T47D (cell line): ENCODE data around the gene OPN4.

Source experiments
- DNase-seq, 2 experiments: peaks; one replicate each; pipeline versions ENCODE4 v3.0.0 to v3.0.0-alpha.2; 2011 to 2012; ENCODE audit warnings: low read depth in 1 of 2, low spot score in 1 of 2
- JUND ChIP-seq: IDR thresholded peaks from 2 replicates; pipeline ENCODE4 v1.6.1; 2012; ENCODE audit warnings: low read depth
- in situ Hi-C: cut with HindIII; loops from 2 replicates; pipeline ENCODE4 v1.10.0; 2016; ENCODE audit warnings: low sequenced_read_pairs, low pct_unique_long_range_greater_than_20kb

OPN4 gene

DNA sequence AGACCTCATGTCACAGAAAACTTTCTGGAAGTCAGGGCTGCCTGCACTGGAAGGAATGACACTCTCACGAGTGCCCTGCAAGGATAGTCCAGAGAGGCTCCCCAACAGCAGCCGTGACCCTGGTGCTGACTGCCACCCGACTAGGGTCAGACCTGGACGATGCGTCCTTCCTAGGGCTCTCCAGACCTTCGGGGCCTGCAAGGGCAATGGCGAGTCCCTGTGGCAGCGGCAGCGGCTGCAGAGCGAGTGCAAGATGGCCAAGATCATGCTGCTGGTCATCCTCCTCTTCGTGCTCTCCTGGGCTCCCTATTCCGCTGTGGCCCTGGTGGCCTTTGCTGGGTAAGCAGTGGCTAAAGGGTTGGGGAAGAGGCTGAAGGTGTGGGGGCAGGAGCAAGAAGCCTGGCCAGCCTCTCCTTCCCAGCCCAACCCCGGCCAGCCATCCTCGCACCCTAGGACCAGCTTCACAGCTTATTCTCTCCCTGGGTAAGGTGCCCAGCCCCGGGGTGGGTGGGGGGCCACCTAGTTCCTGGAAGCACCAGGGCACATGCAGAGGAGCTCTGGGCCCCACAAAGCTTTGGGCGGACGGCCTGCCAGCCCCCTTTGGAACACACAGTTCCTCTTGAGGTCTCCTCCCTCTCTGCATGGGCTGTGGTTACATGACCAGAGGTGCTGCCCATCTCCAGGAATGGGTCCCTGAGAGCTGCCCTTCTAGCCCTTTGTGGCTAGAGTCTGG, 5.5 kb downstream of the OPN4 start:
- TF ChIP-seq JUND, result no peak
- no peak for DNase-seq
- in situ Hi-C loops, result no loop called here

DNA sequence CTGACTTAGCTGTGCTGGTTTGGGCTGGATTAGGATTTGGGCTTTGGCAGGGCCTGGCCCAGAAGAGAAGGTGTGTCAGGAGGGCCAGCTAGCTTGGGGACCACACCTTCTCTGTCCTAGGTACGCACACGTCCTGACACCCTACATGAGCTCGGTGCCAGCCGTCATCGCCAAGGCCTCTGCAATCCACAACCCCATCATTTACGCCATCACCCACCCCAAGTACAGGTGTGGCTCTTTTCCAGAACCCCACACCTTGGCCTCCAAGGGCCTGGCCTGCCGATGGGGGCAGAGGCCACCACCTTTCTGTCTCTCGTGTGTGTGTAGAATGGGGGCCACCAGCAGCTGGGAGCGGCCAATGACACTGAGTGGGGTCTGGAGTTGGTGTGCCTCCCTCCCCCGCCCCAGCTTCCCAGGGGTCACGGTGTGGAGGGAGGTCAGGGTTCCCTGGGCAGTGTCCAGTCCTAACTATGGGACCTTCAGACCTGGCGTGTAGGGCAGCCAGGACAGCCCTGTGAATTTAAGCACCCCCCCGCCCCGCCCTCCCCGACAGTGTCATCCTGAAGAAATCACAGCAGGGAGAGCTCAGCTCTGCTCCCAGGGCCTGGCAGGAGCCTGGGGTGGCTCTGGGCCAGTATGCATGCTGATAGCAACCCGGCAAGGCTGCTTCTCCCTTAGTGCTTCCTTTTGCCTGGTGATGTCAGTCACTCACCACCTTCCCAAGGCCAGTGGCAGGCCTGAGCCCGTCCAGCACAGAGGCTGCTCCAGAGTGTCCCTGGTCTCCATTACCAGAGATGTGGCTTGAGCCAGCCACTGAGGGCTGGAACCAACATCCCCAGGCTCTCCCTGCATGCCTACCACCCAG, 7.0 kb downstream of the OPN4 start:
- TF ChIP-seq JUND, result no peak
- peak in 1 of 2 experiments; percentile 16 for DNase-seq
- in situ Hi-C loops, result no loop called here

DNA sequence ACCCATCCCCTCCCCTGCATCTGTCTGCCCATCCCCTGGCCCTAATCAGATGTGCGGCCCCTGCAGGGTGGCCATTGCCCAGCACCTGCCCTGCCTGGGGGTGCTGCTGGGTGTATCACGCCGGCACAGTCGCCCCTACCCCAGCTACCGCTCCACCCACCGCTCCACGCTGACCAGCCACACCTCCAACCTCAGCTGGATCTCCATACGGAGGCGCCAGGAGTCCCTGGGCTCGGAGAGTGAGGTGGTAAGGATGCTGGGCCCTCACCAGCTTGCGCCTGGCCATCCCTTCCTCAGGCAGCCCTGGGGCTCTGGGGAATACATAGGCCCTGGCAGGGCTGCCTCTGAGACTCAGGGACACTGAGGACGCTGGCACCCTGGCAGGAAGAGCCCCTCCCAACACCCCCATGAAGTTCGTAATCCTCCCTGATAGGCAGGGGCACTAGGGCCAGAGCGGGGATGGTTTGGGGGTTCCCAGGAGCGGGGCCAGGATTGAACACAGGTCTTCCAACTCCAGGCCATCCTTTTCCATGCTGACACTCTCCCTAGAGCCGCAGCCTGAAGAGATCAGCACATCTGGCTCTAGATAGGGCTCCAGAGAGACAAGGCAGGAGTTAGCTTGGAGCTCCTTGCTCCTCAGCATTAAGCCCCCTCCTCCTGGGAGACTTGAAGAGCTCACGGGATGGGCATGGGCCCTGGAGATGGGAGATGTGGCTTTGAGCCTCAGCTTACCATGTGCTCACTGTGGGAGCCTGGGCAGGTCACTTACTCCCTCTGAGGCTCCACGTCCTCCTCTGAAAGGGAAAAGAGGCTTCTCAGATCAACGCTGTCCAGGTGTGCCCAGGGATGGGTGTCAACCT, 8.1 kb downstream of the OPN4 start:
- TF ChIP-seq JUND, result no peak
- DNase-seq, result no peak
- in situ Hi-C loops, result no loop called here

- no peak for DNase-seq
- in situ Hi-C loops, result no loop called here
- TF ChIP-seq JUND, result no peak
These were observed 8.6 kb downstream of the OPN4 start for GRCh38 chr10:86663046-86663345.

DNA sequence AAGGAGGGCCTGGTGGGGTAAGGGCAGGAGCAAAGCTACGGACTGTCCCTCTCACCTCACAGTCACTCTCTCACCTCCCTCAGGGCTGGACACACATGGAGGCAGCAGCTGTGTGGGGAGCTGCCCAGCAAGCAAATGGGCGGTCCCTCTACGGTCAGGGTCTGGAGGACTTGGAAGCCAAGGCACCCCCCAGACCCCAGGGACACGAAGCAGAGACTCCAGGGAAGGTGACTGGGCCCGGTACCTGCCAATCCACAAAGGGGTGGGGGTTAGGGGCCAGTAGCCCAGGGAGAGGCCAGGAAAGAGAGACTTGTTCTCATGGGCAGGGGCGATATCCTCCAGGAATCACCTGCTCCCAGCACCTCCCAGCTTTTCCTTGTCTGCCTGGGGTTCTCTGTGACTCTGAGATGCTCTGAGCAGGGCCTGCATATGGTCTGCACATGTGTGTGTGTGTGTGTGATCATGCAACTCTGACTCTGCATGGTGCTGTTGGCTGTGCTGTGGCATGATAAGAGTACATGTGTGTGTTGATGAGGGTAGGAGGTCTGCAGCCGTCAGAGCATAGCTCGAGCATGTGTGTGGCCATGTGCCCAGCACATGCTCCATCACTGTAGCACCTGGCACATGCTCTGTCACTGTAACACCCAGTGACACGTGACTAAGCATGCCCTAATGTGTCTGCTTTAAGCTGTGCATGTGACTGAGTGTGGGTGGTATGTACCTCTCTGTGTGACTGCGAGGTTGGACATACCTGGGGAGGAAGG, 9.4 kb downstream of the OPN4 start:
- TF ChIP-seq JUND, result no peak
- no peak for DNase-seq
- in situ Hi-C loops, result no loop called here

DNA sequence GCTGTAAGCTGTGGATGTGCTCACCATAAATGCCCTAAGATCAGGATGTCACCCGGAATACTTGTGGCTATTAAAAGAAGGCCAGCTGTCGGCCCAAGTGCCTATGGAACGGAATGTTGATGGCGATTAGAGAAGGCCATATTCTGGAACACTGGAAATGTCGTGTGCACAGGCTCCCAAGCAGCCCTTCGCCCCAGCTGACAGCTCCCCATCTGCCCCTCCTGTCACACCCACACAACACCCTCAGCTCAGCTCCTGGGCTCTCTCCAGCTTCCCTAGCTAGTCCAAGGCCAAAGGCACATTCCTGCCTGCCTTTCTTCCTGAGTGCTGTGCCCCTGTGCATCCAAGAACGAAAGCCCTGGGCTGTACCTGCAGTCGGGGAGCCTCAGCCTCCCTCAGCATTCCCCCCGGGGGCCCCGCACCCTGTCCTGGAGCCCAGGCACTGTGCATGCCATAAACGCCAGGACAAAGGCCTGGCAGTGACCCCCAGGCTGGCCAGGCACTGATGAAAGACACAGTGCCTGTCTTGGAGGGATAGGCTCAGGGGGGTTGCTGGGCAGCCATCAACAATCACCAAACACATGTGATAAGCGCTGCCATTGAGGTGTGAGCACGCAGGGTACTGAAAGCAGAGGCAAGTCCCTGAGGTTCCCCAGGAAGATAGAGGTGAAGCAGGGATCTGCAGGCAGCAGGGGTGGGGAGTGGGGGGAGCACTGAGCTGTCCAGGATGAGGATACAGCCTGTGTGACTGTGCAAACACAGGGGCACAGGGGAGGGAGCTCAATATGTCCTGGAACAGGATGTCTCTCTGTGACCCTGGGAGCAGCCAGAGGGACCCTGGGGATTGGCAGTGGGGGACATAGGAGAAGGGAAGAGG, 10.2 kb downstream of the OPN4 start:
- TF ChIP-seq JUND, result no peak

GRCh38 chr10:86665218-86665607, 10.9 kb downstream of the OPN4 start:
- peak in 1 of 2 experiments; percentile 13 for DNase-seq
- in situ Hi-C loops, result no loop called here

More for the DNA sequence above, 10.2 kb downstream of the OPN4 start:
- in situ Hi-C loops, result no loop called here
- DNase-seq, result no peak

GRCh38 chr10:86665868-86666267, 11.5 kb downstream of the OPN4 start:
- in situ Hi-C loops, result no loop called here
- DNase-seq, result no peak
- no peak for TF ChIP-seq JUND

More at GRCh38 chr10:86665218-86665607, 10.9 kb downstream of the OPN4 start:
- no peak for TF ChIP-seq JUND

GRCh38 chr10:86666538-86666937, 12.2 kb downstream of the OPN4 start:
- in situ Hi-C loops, result no loop called here
- no peak for DNase-seq
- no peak for TF ChIP-seq JUND

DNA sequence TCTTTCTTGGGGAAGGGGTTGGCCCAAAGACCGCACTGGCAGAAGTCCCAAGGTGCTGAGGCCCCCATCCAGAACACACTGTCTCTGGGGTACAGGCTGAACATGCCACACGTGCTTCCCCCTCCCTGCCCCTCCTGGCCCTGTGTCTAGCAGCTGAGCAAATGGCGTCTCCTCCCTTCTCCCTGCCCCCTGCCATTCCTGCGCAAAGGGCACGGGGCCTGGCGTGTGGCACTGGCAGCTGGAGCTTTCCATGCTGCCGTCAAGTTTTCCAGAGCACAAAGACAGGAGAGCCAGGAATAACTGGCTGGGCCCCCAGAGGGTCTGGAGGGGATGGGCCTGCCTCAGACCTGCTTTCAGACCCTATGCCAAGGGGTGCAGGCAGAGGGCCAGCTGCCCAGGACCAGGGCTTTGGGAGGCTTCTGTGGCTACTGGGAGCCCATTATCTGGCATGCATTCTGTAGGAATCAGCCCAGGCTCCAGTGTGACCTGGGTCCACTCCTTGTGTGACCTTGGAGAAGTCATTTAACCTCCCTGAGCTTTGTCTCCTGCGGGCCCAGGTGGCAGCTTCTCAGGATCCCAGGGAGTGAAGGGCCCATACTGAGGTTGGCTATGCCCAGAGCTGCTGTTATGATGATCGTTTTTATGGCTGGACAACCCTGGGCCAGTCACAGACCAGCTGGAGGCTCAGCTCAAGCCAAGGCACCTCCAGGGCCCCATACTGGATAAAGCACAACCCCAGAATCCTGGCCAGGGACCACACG, 13.3 kb downstream of the OPN4 start:
- TF ChIP-seq JUND, result no peak
- in situ Hi-C loops, result no loop called here
- no peak for DNase-seq
